ENCODE measurements around the gene KLF11. TPM values are rescaled to one million over a fixed set of nuclear protein-coding genes. Genes with fewer than 3 reads are reported as not detected.

Gene KLF11
- total RNA-seq, 2 donors from 2014 or later = 9.3 to 13.1 TPM

DNA sequence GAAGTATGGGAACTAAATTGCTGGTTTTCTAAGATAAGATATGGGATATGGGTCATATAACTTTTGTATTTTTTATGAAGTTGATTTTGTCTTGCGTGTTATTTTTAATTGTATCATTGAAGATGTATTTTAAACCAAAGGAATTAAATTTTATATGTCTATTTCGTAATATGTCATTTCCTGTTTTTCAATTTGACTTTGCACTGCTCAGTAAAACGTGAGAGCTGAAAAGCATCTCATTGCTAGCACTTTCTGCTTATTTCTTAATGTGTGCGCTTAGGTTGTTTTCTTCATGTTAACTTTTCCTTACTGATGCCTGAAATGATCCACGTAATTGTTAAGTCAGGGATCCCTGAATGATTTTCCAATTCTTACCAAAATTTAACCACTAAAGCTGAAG lies 41.2 kb upstream of the KLF11 start:
- no peaks in the 10 kb centered on the region for H3K9me3 Mint-ChIP-seq
- no peaks in the 10 kb centered on the region for H3K36me3 Mint-ChIP-seq (ENCODE audit: low read depth)
- H3K27ac Mint-ChIP-seq = no peak overlapping the region
- H3K27me3 Mint-ChIP-seq (ENCODE audit: insufficient read depth) = no peaks in the 10 kb centered on the region
- Histone ChIP-seq H3K27ac (ENCODE audit: low read depth, low read length) (no peak overlapping the region), H3K4me3 (ENCODE audit: low read length) (no peak overlapping the region), H3K36me3 (ENCODE audit: control insufficient read depth, insufficient read depth, low read length) (no peaks in the 10 kb centered on the region), H3K9me3 (ENCODE audit: control insufficient read depth, low read length) (no peaks in the 10 kb centered on the region), H3K9ac (ENCODE audit: extremely low read depth, low read length, poor library complexity, severe bottlenecking) (no peak overlapping the region), H3K27me3 (ENCODE audit: control insufficient read depth, insufficient read depth, low read length, poor library complexity, severe bottlenecking) (no peaks in the 10 kb centered on the region), H3K4me1 (ENCODE audit: control insufficient read depth, insufficient read depth, low read length) (no peaks in the 10 kb centered on the region)
- DNase-seq = no peak
- 92 to 98% methylated on average over 4 to 5 of the region's 5 CpGs for WGBS, 2 experiments (ENCODE audit: insufficient coverage in 1 of 2, insufficient read length in 1 of 2)
- no peak for TF ChIP-seq CTCF (conservative IDR thresholded peaks at IDR 0.05)
- no peak overlapping the region for H3K4me3 Mint-ChIP-seq
- H3K4me1 Mint-ChIP-seq = peaks cover 5% of the 10 kb centered on the region

- Mint-ChIP-seq H3K27ac (no peak overlapping the region), H3K9me3 (no peaks in the 10 kb centered on the region), H3K36me3 (ENCODE audit: low read depth) (no peaks in the 10 kb centered on the region), H3K4me3 (no peak overlapping the region), H3K27me3 (ENCODE audit: insufficient read depth) (no peaks in the 10 kb centered on the region), H3K4me1 (peaks cover 5% of the 10 kb centered on the region)
- Histone ChIP-seq H3K4me3 (ENCODE audit: low read length) (no peak overlapping the region), H3K9ac (ENCODE audit: extremely low read depth, low read length, poor library complexity, severe bottlenecking) (no peak overlapping the region), H3K4me1 (ENCODE audit: control insufficient read depth, insufficient read depth, low read length) (no peaks in the 10 kb centered on the region), H3K27ac (ENCODE audit: low read depth, low read length) (no peak overlapping the region), H3K36me3 (ENCODE audit: control insufficient read depth, insufficient read depth, low read length) (no peaks in the 10 kb centered on the region), H3K27me3 (ENCODE audit: control insufficient read depth, insufficient read depth, low read length, poor library complexity, severe bottlenecking) (no peaks in the 10 kb centered on the region), H3K9me3 (ENCODE audit: control insufficient read depth, low read length) (no peaks in the 10 kb centered on the region)
- no peak for TF ChIP-seq CTCF (conservative IDR thresholded peaks at IDR 0.05)
- WGBS, 2 experiments (ENCODE audit: insufficient coverage in 1 of 2, insufficient read length in 1 of 2) = 90 to 92% methylated on average over 8 to 9 of the region's 9 CpGs
- DNase-seq = no peak
Measured at GRCh38 chr2:10002681-10003080, 40.7 kb upstream of the KLF11 start.

DNA sequence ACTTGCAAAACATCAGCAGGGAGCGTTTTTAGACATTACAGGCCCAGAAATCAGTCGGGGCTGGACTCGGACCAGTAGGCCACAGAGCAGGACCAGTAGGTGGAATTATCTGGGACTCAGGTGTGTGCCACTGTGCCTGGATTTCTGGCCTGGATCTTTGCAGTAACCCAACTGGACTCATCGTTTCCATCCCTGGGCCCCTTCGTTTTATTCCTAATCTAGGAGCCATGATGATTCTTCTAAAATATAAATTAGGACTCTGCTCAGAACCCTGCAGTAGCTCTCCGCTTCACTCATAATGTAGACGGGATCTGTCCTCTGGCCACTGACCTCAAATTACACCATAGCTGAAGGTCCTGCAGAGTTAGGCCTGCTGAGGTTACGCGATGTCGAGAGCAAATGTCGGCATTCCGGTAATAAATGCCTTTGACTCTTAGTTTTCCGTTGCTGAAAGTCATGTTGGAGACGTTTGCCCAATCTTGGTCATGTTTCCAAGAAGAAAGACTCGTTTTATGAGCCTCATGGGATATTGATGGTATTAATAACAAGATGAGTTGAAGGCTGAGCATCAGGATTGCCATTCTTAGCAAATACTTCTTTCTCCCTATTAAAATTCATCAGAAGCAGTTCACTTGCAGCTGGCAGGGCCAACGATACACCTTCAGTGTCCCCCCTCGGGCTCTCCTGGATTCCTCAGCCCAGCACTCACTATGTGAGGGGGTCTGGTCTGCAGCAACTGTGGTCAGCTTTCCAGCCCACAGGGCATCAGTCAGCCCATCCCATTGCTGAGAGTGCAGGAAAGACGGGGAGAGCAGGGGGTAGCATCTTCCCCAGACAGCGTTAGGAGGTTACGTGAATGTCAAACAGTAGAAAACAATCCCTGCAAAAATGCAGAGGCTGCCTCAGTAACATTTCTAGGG lies 39.9 kb upstream of the KLF11 start:
- Histone ChIP-seq H3K36me3 (ENCODE audit: control insufficient read depth, insufficient read depth, low read length) (no peaks in the 10 kb centered on the region), H3K4me3 (ENCODE audit: low read length) (no peak overlapping the region), H3K4me1 (ENCODE audit: control insufficient read depth, insufficient read depth, low read length) (no peaks in the 10 kb centered on the region), H3K27ac (ENCODE audit: low read depth, low read length) (no peak overlapping the region), H3K9ac (ENCODE audit: extremely low read depth, low read length, poor library complexity, severe bottlenecking) (no peak overlapping the region), H3K9me3 (ENCODE audit: control insufficient read depth, low read length) (no peaks in the 10 kb centered on the region), H3K27me3 (ENCODE audit: control insufficient read depth, insufficient read depth, low read length, poor library complexity, severe bottlenecking) (no peaks in the 10 kb centered on the region)
- no peak for DNase-seq
- Mint-ChIP-seq H3K36me3 (ENCODE audit: low read depth) (no peaks in the 10 kb centered on the region), H3K4me3 (no peak overlapping the region), H3K9me3 (no peaks in the 10 kb centered on the region), H3K4me1 (peaks cover 5% of the 10 kb centered on the region), H3K27me3 (ENCODE audit: insufficient read depth) (no peaks in the 10 kb centered on the region), H3K27ac (no peak overlapping the region)
- WGBS, 2 experiments (ENCODE audit: insufficient coverage in 1 of 2, insufficient read length in 1 of 2) = 93 to 96% methylated on average over 15 to 20 of the region's 20 CpGs
- TF ChIP-seq CTCF (conservative IDR thresholded peaks at IDR 0.05) = no peak
